ENCODE results near the gene GJB2. TPM values are rescaled to one million over a fixed set of nuclear protein-coding genes. Genes with fewer than 3 reads are reported as not detected.

Gene GJB2
- polyA plus RNA-seq, 1 donor (not counting 4 experiments of a cell fraction or from before 2014, with no cell fraction given), result 374 TPM

DNA sequence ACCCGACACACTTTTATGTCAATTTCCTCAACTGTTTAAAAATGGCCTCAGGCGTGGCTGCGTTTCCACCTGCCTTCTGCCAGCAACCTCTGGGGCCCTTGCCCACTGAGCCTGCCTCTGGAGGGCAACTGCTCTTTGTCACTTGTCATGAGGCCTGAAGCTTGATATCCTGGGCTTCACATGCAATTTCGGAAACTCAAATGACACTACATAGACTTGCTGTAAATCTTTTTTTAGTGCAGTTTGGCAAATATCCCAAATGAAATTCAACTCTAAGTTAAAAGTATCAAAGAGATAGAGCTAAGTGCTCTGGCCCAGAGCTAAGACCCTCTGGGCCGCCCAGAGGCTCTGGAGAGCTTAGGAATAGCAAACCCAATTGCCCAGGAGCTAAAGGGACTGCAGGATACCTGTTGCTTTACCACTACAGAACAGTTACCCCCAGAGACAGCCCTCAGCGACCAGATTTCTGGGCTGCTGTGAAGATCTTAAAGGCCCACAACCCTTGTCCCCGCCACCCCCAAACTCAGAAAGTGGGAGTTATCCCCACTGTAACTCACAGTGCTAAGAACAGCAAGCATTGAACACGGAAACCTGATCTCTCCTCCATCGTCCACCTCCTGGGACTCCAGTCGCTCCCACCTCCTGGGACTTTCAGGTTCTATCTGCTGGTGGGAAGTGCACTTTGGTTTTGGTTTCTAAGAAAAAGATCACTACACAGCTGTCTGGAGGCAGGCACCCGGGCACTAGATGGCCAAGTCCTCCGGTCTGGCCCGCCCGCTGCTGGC lies 51.3 kb downstream of the GJB2 start:
- dilution Hi-C loops (cut with MboI; ENCODE audit: extremely low pct_ligation_motif_present, low sequenced_read_pairs), result no loop called here
- TF ChIP-seq EZH2 (IDR thresholded peaks at IDR 0.05; ENCODE audit: low read length), result peak; percentile 58
- no peak for TF ChIP-seq CTCF (optimal IDR thresholded peaks at IDR 0.05 in 1 of 3, IDR thresholded peaks at IDR 0.05 in 1 of 3, conservative IDR thresholded peaks at IDR 0.05 in 1 of 3; ENCODE audit: extremely low read depth in 1 of 3, insufficient read depth in 2 of 3, low read length in 3 of 3)
- no peak overlapping the region for H3K9ac ChIP-seq (ENCODE audit: control insufficient read depth, extremely low read depth, insufficient read depth, low read length)
- H3K4me3 ChIP-seq (ENCODE audit: control insufficient read depth in 2 of 3, extremely low read depth in 1 of 3, insufficient read depth in 2 of 3, low read depth in 1 of 3, low read length in 3 of 3), result no peak overlapping the region
- no peaks in the 10 kb centered on the region for H3K9me1 ChIP-seq (ENCODE audit: control insufficient read depth, extremely low read depth, insufficient read depth, low read length)
- no peak overlapping the region for H3K4me2 ChIP-seq (ENCODE audit: control insufficient read depth, extremely low read depth, insufficient read depth, low read depth, low read length)
- no peak for DNase-seq (ENCODE audit: low read depth, low spot score)
- H3K4me1 ChIP-seq (ENCODE audit: control insufficient read depth, extremely low read depth, insufficient read depth, low read length), result peaks cover 4% of the 10 kb centered on the region
- H3K36me3 ChIP-seq (ENCODE audit: control insufficient read depth in 2 of 2, extremely low read depth in 1 of 2, insufficient read depth in 2 of 2, low read length in 2 of 2), result no peaks in the 10 kb centered on the region
- peaks cover 74% of the 10 kb centered on the region for H3K27me3 ChIP-seq (ENCODE audit: control insufficient read depth, extremely low read depth, insufficient read depth, low read length)
- no peaks in the 10 kb centered on the region for H4K20me1 ChIP-seq (ENCODE audit: control insufficient read depth, extremely low read depth, insufficient read depth, low read length)
- H3K27ac ChIP-seq (ENCODE audit: control insufficient read depth, insufficient read depth, low read length), result no peak overlapping the region
- no peaks in the 10 kb centered on the region for H3K79me2 ChIP-seq (ENCODE audit: control insufficient read depth, insufficient read depth, low read length)
- no peaks in the 10 kb centered on the region for H3K9me3 ChIP-seq (ENCODE audit: control insufficient read depth, low read depth, low read length)
- H2AFZ ChIP-seq (ENCODE audit: control insufficient read depth, low read length), result no peak overlapping the region
- FAIRE-seq, result no peak

DNA sequence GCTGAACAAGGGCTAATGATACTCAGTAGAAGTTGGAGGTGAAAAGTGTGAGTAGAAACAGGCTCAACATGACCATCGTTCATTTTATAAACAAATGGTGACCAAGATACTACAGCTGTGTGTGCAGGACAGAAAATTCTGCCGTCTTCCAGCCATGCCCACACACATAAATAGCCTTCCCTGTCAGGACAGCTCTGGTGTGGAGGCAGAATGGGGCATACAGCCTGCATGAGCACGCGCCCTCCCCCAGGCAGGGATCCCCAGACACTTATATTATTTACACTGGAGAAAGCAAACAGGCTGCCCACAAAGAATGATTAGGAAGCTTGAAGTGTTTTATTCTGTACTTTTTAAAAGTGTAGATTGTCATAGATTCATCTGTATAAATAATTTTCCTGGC lies 52.3 kb downstream of the GJB2 start:
- H3K4me1 ChIP-seq (ENCODE audit: control insufficient read depth, extremely low read depth, insufficient read depth, low read length), result peaks cover 4% of the 10 kb centered on the region
- no peak overlapping the region for H3K4me3 ChIP-seq (ENCODE audit: control insufficient read depth in 2 of 3, extremely low read depth in 1 of 3, insufficient read depth in 2 of 3, low read depth in 1 of 3, low read length in 3 of 3)
- no peak for DNase-seq (ENCODE audit: low read depth, low spot score)
- no peak for FAIRE-seq
- no peaks in the 10 kb centered on the region for H3K9me1 ChIP-seq (ENCODE audit: control insufficient read depth, extremely low read depth, insufficient read depth, low read length)
- no peak overlapping the region for H3K27ac ChIP-seq (ENCODE audit: control insufficient read depth, insufficient read depth, low read length)
- no peak overlapping the region for H2AFZ ChIP-seq (ENCODE audit: control insufficient read depth, low read length)
- H3K4me2 ChIP-seq (ENCODE audit: control insufficient read depth, extremely low read depth, insufficient read depth, low read depth, low read length), result no peak overlapping the region
- H3K79me2 ChIP-seq (ENCODE audit: control insufficient read depth, insufficient read depth, low read length), result no peaks in the 10 kb centered on the region
- H3K27me3 ChIP-seq (ENCODE audit: control insufficient read depth, extremely low read depth, insufficient read depth, low read length), result peaks cover 67% of the 10 kb centered on the region
- dilution Hi-C loops (cut with MboI; ENCODE audit: extremely low pct_ligation_motif_present, low sequenced_read_pairs), result no loop called here
- H3K9me3 ChIP-seq (ENCODE audit: control insufficient read depth, low read depth, low read length), result no peaks in the 10 kb centered on the region
- TF ChIP-seq EZH2 (IDR thresholded peaks at IDR 0.05; ENCODE audit: low read length), result no peak
- no peak for TF ChIP-seq CTCF (optimal IDR thresholded peaks at IDR 0.05 in 1 of 3, IDR thresholded peaks at IDR 0.05 in 1 of 3, conservative IDR thresholded peaks at IDR 0.05 in 1 of 3; ENCODE audit: extremely low read depth in 1 of 3, insufficient read depth in 2 of 3, low read length in 3 of 3)
- no peaks in the 10 kb centered on the region for H4K20me1 ChIP-seq (ENCODE audit: control insufficient read depth, extremely low read depth, insufficient read depth, low read length)
- H3K9ac ChIP-seq (ENCODE audit: control insufficient read depth, extremely low read depth, insufficient read depth, low read length), result no peak overlapping the region
- H3K36me3 ChIP-seq (ENCODE audit: control insufficient read depth in 2 of 2, extremely low read depth in 1 of 2, insufficient read depth in 2 of 2, low read length in 2 of 2), result no peaks in the 10 kb centered on the region
